ENCODE results near the gene TFAP2A.

TFAP2A gene

DNA sequence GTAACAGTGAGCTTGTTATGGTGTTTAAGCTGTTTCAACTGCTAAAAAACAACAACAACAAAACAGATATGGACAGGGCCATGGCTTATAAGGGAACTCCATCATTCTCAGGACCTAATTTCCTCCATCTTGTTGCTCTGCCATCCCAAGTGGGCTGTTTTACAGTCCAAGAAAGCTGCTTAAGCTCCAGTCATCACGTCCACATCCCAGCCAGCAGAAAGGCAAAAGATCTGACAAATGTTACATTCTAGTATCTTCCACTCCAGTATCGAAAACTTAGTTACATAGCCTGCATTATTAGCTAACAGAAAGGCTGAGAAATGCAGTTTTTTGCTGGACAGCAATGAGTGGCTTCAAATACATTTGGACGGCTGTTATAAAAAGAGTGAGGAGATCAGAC lies 23.0 kb upstream of the TFAP2A start:
- TF ChIP-seq, protein P1, sequence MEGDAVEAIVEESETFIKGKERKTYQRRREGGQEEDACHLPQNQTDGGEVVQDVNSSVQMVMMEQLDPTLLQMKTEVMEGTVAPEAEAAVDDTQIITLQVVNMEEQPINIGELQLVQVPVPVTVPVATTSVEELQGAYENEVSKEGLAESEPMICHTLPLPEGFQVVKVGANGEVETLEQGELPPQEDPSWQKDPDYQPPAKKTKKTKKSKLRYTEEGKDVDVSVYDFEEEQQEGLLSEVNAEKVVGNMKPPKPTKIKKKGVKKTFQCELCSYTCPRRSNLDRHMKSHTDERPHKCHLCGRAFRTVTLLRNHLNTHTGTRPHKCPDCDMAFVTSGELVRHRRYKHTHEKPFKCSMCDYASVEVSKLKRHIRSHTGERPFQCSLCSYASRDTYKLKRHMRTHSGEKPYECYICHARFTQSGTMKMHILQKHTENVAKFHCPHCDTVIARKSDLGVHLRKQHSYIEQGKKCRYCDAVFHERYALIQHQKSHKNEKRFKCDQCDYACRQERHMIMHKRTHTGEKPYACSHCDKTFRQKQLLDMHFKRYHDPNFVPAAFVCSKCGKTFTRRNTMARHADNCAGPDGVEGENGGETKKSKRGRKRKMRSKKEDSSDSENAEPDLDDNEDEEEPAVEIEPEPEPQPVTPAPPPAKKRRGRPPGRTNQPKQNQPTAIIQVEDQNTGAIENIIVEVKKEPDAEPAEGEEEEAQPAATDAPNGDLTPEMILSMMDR (IDR thresholded peaks at IDR 0.05) = no peak

DNA sequence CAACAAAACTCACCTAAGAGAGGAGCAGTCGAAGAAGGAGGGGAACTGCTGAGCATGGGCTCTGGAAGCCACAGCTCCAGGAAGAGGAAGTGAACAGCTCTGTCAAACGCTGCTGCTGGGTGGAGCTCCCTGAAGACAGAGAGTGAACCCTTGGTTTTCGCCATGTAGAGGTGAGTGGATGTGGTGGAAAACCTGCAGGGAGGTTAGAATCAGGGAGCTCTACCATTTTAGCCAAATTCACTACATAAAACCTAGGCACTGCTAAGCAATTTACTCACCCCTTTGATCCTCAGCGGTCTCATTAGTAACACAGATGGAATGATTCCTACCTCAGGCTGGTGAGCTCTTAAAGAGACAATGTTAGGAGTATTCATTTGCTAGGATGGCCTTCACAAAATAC lies 19.4 kb upstream of the TFAP2A start:
- TF ChIP-seq, protein P1 (IDR thresholded peaks at IDR 0.05) = no peak

DNA sequence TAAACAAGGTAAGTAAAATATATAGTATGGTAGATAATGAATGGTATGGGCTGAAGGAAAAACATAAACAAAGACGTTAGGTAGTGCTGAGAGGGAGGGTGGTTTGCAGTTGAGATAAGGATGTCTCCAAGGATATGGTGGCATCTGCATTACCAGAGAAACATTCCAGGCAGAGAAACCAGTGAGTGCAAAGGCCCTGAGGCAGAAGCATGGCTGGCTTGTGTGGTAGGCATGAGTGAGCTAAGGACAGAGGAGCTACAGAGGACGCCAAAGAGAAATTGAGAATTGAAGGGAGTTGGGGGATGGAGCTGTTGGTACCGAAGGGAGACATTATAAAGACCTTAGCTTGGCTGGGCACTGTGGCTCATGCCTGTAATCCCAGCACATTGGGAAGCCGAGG lies 18.4 kb upstream of the TFAP2A start:
- TF ChIP-seq, protein P1 (IDR thresholded peaks at IDR 0.05) = no peak

DNA sequence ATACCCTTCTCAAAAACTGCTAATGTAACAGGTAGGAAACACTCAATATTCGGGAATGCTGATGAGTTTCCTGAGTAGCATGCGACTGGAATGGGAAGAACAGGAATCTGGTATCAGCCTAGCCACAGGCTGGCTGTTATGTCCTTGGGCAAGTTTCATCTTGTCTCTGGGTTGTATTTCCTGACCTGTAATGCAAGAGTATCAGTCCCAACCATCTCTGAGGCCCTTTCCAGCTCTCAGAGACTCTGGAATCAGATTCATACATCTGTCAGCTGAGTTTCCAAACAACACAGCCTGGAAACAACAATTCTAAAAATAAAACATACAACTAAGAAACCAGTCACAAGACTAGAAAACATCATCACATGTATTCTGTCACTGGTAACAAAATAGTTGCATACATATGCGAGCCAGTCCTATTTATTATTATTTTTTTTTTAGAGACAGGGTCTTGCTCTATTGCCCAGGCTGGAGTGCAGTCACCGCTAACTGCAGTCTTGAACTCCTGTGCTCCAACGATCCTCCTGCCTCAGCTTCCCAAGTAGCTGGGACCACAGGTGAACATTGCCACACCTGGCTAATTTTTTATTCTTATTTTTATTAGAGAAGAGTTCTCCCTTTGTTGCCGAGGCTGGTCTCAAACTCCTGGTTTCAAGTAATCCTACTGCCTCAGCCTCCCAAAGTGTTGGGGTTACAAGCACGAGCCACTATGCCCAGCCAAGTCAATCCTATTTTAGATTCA lies 16.7 kb upstream of the TFAP2A start:
- TF ChIP-seq, protein P1 (IDR thresholded peaks at IDR 0.05) = no peak

DNA sequence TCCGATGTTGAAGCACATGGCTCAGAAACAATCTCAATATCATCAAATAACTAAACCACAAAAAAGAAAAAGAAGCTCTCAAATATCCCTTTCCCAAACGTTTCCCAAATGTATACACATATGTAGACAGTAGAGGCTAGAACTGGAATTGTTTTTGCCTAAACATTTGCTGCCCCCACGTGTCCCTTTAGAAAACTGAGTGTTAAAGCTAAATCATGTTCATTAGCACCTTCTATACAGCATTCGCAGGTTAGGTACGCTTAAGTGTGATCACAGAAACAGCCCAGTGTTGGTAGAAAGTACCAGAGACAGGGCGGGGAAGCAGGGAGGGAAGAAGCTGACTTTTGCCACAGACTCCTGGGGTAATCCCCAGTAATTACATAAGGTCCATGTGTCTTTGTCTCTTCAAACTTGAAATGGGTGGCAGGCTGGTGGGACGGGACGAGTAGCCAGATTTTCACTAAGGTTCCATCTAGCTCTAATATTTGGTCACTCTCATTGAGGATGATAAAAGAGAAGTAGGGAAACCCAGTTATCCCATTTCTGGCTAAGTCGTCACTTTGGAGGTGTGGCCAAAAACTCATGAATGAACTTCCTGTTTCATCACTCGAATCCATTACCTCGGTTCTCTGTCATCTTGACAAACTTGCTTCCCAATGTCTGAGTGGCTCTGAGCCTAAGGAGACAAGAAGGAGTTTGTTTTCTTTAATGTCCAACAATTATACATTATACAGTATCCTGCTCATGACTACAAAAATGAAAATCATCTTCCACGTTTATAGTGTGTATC lies 15.0 kb upstream of the TFAP2A start:
- TF ChIP-seq, protein P1 (IDR thresholded peaks at IDR 0.05) = peak; percentile 57

DNA sequence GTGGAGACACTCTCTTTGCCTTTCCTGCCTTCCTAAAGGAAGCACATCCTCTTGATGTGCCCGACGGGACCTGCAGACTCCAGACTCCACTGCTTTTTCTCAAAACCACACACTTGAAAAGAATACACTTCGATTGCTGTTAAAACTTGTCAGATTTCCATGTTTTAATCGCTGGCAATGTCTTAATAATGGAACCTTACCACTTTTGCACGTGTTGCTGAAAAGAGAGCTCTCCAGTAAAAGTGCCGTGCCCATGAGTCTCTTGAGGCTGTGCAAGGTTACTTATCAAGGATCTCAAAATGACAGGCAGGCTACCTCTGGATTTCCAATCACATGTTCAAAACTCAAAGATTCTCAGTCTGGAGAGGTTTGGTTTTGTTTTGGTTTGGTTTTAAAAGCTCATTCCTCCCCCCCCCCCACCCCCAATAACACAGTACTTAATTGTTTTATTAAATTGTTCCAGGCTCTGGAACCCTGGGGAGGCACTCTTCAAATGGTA lies 12.0 kb upstream of the TFAP2A start:
- TF ChIP-seq, protein P1 (IDR thresholded peaks at IDR 0.05) = no peak

DNA sequence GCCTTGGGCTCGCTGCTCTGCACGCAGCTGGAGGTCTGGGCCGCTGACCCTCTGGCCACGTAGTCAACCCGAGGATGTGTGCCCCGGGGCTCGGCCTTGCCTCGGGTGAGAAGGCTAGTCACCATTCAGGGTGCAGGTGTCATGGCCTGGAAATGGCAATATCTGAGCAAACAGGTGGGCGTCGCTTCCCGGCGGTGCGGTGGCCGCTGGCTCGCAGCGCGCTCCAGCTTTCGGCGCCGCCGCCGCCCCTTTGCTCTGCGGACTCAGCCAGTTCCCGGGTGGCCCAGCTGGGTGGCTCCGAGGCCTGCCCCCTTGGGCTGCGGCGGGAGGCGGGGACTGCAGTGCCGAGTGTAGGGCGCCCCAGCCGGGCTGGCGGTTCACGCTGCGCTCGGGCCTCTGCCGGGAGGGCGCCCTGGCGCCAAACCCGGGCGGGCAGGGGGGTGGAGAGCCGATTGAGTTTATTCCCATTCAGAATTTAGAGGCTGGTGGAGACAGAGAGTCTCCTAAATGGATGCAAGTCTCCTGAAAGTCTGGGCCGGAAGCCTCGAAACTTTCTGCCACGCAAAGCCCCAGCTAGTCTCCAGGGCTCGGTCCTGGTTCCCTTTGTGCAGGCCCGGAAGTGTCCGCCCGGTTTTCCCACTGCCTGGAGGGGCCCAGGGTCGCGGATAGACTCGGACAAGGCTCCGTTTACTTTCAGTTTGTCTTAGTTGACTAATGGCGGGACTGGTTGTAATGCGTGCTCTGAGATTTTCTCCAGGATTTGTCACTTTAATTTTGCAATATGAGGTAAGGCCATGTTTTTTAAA lies 11.3 kb upstream of the TFAP2A start:
- TF ChIP-seq, protein P1 (IDR thresholded peaks at IDR 0.05) = no peak
